Kidney epithelial cell (primary cell): ENCODE results near the gene NOPCHAP1. TPM values are rescaled to one million over a fixed set of nuclear protein-coding genes. Genes with fewer than 3 reads are reported as not detected.
"Not testable (repeated sequence)": the region's sequence is repeated elsewhere in the genome, so short reads cannot be mapped to it uniquely, and the experiment has no call there.

Experiments used
- DNase-seq: peaks from one replicate; pipeline ENCODE4 v3.0.0-alpha.2; 2010; ENCODE audit warnings: low read depth
- H3K27me3 ChIP-seq: 2 replicates; pipeline ENCODE4 v1.6.0; 2011; ENCODE audit warnings: low read length; ENCODE audit not compliant: control insufficient read depth, insufficient read depth
- H3K36me3 ChIP-seq: 2 replicates; pipeline ENCODE4 v1.5.1; 2011; ENCODE audit warnings: low read length; ENCODE audit not compliant: control insufficient read depth, insufficient read depth
- H3K4me3 ChIP-seq: 2 replicates; pipeline ENCODE4 v1.5.1; 2011; ENCODE audit warnings: low read depth, mild to moderate bottlenecking, control low read depth, low read length
- total RNA-seq: library from RNA; depleted of rRNA; stranded (reverse); fragments of >200 nt; gene quantifications from 2 replicates; pipeline ENCODE4 v1.2.3, GENCODE V29; 2015
- TF ChIP-seq, protein P1 (sequence below): IDR thresholded peaks from 2 replicates; pipeline ENCODE4 v1.5.1; 2011; ENCODE audit warnings: mild to moderate bottlenecking, moderate library complexity, low read length, control low read depth, inconsistent platforms; ENCODE audit not compliant: insufficient read depth, poor library complexity, severe bottlenecking

Gene NOPCHAP1
- total RNA-seq, 1 donor from 2014 or later: 9.9 TPM

DNA sequence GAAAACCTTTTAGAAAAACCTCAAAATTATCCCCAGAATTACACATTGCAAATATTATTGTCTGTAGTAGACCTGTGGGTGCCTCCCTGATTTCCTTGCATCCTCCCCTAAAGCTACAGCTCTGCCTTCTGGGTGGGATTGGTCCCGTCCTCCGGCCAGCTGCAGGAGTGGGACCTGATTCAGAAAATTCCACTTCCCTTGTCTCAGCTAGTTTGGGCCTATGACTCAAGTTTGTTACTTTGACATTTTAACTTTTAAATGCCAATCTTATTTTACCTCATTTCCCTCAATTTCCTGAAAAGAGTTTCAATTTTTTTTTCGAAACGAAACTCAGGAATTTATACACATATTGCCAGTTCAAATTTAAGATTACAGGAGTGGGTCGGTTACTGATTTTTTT is 14.8 kb upstream of the NOPCHAP1 start:
- H3K36me3 ChIP-seq: no peaks in the 10 kb centered on the region
- no peaks in the 10 kb centered on the region for H3K27me3 ChIP-seq
- TF ChIP-seq, protein P1, sequence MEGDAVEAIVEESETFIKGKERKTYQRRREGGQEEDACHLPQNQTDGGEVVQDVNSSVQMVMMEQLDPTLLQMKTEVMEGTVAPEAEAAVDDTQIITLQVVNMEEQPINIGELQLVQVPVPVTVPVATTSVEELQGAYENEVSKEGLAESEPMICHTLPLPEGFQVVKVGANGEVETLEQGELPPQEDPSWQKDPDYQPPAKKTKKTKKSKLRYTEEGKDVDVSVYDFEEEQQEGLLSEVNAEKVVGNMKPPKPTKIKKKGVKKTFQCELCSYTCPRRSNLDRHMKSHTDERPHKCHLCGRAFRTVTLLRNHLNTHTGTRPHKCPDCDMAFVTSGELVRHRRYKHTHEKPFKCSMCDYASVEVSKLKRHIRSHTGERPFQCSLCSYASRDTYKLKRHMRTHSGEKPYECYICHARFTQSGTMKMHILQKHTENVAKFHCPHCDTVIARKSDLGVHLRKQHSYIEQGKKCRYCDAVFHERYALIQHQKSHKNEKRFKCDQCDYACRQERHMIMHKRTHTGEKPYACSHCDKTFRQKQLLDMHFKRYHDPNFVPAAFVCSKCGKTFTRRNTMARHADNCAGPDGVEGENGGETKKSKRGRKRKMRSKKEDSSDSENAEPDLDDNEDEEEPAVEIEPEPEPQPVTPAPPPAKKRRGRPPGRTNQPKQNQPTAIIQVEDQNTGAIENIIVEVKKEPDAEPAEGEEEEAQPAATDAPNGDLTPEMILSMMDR: no peak
- H3K4me3 ChIP-seq: no peak overlapping the region
- DNase-seq: no peak

DNA sequence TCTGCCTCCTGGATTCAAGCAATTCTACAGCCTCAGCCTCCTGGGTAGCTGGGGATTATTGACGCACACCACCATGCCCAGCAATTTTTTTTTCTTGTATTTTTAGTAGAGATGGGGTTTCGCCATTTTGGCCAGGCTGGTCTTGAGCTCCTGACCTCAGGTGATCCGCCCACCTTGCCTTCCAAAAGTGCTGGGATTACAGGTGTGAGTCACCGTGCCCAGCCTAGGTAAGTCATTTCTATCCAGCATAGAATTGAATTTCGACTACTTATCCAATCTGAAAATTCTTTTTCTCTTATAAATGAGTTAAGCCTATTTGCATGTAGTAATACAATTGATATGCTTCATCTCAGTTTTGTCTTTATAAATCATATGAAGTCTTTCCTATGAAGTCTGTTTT is 12.9 kb upstream of the NOPCHAP1 start:
- no peak overlapping the region for H3K4me3 ChIP-seq
- DNase-seq: no peak

GRCh38 chr12:104974626-104975290 is 11.4 kb upstream of the NOPCHAP1 start:
- TF ChIP-seq, protein P1: no peak
- no peaks in the 10 kb centered on the region for H3K27me3 ChIP-seq
- no peak overlapping the region for H3K4me3 ChIP-seq
- no peaks in the 10 kb centered on the region for H3K36me3 ChIP-seq
- DNase-seq: no peak

More for the DNA sequence above, 12.9 kb upstream of the NOPCHAP1 start:
- Histone ChIP-seq H3K36me3 (no peaks in the 10 kb centered on the region), H3K27me3 (no peaks in the 10 kb centered on the region)
- TF ChIP-seq, protein P1: no peak

GRCh38 chr12:104975587-104976343 is 10.4 kb upstream of the NOPCHAP1 start:
- TF ChIP-seq, protein P1: no peak
- H3K4me3 ChIP-seq: no peak overlapping the region
- no peaks in the 10 kb centered on the region for H3K27me3 ChIP-seq
- DNase-seq: no peak
- no peaks in the 10 kb centered on the region for H3K36me3 ChIP-seq

- TF ChIP-seq, protein P1: no peak
- DNase-seq: no peak
Measured at GRCh38 chr12:104976703-104977102, 9.4 kb upstream of the NOPCHAP1 start.

DNA sequence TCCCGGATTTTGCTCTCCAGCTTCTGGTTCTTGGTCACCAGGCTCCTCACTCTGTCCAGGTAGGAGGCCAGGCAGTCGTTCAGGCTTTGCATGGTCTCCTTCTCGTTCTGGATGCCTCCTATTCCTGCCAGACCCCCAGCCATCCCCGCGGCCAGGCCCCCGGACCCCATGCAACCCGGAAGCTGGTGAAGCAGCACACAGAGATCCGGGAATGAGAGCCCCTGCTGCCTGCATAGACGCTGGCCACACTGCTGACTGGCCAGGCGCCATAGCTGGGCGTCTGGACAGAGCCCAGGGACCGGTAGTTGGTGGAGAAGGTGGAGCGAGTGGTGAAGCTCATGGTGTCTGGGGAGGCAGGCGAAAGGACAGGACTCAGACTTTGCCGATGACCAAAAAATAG is 8.4 kb upstream of the NOPCHAP1 start:
- not testable (repeated sequence) for DNase-seq, H3K27me3 ChIP-seq, H3K36me3 ChIP-seq, H3K4me3 ChIP-seq

More at GRCh38 chr12:104976703-104977102, 9.4 kb upstream of the NOPCHAP1 start:
- Histone ChIP-seq H3K4me3 (no peak overlapping the region), H3K36me3 (no peaks in the 10 kb centered on the region), H3K27me3 (no peaks in the 10 kb centered on the region)
